HG02852 (cell line): ENCODE measurements around the gene AP2A2.

Experiments
- ATAC-seq: cut with Tn5 transposase; IDR thresholded peaks from one replicate; pipeline ENCODE4 v1.9.1; 2021; ENCODE audit warnings: mild to moderate bottlenecking, moderate library complexity; ENCODE audit not compliant: unreplicated experiment

The AP2A2 gene

GRCh38 chr11:898540-899190 is 27.0 kb upstream of the AP2A2 start:
- no peak for ATAC-seq

DNA sequence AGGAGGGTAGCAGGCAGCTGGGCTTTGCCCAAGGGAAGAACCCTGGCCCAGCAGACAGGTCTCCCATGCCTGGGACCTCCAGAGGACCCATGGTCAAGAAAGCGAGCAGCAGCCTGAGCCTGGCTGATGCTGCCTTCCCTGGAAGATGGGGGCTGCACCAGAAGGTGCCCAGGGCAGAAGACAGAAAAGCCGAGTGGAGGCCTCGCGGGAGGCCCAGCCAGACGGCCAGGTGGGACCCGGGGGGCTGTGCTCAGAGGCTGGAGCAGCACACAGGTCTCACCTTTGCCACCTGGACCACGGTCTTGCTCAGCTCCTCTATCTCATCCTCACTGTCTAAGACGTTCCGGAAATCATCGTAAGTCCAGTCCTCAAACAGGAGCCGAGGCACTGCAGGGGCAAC is 25.9 kb upstream of the AP2A2 start:
- no peak for ATAC-seq

DNA sequence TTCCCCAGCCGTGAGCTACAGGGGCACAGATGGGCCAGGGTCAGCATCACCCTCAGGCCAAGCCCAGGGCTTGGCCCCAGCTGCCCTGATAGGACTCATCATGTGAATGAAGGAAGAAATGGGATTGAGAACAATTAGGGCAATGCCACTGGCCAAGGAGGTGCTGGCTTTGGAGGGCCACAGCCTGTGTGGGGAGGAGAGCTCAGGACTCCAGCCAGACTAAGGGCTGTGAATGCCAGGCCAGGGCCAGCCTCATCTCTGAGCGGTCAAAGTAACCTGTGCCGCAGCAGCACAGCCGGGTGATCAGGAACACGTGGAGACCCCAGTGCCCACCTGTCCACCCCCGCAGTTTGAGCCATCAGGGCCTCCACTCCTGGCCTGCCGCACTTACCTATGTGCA is 25.1 kb upstream of the AP2A2 start:
- ATAC-seq, result no peak

- no peak for ATAC-seq
Observed at GRCh38 chr11:901452-902061, 24.1 kb upstream of the AP2A2 start.

DNA sequence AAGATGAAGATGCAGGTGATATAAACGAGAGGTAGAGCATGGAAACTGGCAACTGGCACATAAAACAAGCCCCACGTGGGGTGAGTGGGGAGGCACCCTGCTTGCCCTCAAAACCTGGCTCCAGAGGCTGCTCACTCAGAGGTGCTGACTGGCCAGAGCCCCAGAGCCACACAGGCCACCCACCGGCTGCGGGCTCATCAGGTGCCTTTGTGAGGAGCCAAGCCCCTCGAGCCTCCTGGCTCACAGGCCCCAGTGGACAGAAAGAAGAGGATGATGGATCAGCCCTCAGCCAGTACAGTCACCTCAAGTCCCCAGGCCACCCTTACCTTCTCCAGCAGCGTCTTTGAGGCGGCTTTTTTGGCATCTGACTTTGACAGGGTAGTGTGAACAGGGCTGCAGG is 21.3 kb upstream of the AP2A2 start:
- ATAC-seq, result no peak

GRCh38 chr11:905952-906351 is 19.7 kb upstream of the AP2A2 start:
- no peak for ATAC-seq

DNA sequence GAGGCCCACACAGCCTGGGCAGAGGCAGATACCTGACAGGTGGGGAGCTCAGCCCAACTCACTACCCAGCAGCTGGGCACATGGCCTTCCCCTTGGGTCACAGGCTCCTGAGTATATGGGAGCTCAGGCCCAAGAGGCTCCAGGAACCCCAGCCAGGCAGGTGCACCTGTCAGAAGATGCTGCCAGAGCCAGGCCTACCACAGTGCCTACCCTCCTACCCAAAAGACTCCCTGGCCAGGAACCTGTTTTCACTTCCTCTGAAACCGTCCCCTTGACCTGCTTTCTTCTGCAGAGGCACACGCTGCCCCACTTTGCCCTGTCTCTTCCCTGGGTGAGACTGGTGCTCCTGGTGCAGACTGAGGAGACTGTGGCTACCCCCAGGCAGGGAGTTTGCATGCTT is 18.0 kb upstream of the AP2A2 start:
- no peak for ATAC-seq

DNA sequence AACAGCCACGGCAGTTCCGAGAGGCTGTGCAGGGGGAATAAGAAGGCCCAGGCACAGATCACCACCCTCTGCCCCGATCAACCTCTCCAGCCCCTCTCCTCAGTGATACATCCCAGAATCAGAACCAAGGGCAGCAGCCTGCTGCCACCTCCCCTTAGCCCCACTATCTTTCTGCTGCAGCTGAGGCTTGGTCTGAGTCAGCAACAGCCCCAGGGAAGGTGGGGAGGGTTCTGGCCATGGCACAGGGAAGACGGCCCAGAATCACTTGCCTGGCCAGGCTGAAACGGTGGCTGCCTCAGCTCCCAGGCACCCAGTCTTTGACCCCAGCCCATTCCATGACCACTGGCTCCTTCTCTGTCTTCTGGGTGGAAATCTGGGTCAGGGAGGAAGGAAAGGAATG is 17.4 kb upstream of the AP2A2 start:
- no peak for ATAC-seq

DNA sequence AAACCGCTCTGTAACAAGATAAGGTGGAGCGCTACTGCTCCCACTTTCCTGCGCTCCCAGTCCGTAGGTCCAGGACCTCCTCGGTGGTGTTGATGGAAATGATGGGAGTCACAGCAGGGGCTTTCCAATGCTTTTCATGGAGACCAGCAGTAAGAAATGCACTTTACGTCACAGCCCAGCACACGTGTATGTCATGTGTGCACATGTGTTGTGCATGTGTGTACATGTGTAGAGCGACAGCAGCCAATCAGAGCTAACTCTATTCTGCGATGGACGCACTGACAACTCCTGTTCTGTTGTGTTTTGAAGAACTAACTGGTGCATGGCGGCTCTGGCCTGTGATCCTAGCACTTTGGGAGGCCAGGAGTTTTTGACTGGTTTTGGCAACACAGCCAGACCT is 16.3 kb upstream of the AP2A2 start:
- ATAC-seq, result no peak

DNA sequence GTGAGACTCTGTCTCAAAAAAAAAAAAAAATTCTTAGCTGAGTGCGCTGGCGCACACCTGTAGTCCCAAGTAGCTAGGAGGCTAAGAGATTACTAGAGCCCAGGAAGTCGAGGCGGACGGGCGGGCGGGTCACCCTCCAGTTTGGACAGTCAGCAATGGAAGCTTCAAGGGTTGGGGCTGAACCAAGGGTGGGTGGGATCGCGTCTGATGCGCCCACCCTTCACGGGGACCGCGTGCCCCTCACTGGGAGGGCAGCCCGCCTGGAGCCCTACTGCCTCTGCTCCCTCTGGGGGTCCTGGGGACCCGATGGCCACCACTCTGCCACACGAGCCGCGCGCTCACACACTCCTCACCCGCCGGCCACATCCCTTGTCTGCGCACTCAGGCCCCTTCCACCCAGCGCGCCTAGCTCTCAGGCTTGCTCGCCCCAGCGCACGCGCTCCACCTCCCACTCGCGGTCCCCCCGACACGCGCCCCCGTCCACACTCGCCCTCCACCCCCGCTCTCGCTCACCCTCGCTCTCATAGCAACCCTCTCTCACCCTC is 15.6 kb upstream of the AP2A2 start:
- peak; percentile 4 for ATAC-seq

DNA sequence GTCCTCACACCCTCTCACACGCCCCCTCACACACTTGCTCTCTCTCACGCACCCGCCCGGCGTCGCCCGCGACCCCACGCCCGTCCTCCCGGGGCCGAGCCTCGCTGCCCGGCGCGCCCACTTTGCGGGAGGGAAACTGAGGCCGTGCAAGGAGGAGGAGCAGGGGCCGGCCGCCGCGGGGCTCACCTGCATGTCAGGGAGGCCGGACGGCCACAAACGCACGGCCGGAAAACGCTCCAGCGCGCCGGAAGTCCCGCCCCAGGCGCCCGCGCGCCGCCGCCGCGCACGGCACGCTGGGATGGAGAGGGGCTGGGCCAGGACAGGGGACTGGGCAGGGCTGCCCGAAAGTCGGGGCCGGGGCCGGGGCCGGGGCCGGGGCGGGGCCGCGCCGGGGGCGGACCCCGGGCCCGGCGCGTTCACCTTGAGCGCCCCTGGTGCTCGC is 15.1 kb upstream of the AP2A2 start, which contains the start of gene CHID1:
Gene CHID1 (minus strand): TSS at position 222 of the 442 bp plus-strand sequence. CDS start 5,994 bp downstream, outside the sequence.
- peak; percentile 85 for ATAC-seq

DNA sequence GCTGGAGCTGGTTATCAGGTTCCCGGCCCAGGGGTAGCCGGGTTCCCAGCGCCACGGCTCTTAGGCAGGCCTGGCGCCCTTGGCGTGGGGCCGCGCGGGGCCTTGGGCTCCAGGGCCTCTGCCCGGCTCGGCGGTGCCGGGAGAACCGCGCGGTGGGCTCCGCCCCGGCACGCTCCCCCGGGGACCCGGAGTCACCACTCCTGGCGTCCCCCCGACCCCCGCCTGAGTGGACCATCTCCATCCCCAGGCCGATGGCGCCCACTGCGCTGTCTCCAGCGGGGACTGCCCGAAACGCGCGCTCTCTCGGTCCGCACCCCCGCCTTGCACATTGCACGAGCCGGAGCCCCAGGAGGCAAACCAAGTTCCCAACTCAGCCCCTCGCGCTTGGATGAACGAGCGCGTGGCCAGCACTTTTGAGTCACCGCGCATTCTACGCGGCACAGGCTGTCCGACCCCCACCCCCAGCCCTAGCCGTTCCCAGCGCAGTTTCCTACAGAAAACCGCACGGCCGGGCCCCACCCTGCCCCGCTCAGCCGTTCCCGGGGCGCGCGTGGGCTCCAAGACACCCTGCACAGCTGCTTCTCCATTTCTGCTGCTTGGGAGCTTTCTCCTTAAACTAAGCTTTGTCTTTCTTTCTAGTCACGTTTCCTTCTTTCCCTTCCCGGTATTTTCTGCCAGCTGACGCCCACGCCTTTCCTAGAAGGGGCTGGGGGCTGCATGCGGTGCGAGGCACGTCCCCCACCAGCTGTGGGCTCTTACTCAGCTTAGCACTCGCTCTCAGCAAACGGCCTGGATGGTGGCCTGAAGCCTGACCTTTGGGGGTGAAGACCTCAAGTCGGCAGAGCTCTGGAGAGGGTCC is 14.4 kb upstream of the AP2A2 start:
- ATAC-seq, result peak; percentile 28

DNA sequence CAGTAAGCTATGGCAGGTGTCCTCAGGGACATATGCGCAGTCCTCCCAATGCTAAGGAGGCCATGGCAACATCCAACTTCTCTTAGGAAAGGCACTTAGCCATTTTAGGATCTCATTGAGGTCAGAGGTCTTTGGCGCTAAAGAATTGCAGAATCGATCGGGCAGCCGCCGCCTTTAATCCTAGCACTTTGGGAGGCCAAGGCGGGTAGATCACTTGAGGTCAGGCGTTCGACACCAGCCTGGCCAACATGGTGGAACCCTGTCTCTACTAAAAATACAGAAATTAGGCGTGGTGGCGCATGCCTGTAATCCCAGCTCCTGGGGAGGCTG is 13.8 kb upstream of the AP2A2 start:
- ATAC-seq, result no peak

GRCh38 chr11:912266-912665 is 13.4 kb upstream of the AP2A2 start:
- ATAC-seq, result no peak

- ATAC-seq, result no peak
Observed at GRCh38 chr11:913043-913442, 12.6 kb upstream of the AP2A2 start.

GRCh38 chr11:914204-914603 is 11.5 kb upstream of the AP2A2 start:
- no peak for ATAC-seq

GRCh38 chr11:914747-915501 is 10.7 kb upstream of the AP2A2 start:
- no peak for ATAC-seq

DNA sequence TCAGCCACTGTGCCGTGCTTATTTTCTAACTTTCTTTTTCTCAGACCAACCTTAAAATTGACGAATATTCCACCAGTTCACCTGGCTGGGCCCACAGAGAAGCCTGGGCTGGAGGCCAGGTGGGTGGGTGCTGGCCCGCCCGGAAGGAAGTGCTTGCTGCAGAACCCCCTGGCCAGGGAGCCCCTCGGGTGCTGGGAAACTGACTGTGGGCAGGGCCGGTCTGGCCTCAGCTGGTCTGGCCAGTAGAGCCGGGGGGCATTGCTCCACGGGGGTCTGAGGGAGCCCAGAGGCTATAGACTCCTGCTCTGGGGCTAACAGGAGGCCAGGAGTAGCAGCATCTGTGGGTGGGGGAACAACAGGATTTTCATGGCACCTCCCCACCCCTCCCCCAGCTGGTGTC is 8.2 kb upstream of the AP2A2 start:
- ATAC-seq, result no peak

GRCh38 chr11:921921-922678 is 3.6 kb upstream of the AP2A2 start:
- ATAC-seq, result no peak

DNA sequence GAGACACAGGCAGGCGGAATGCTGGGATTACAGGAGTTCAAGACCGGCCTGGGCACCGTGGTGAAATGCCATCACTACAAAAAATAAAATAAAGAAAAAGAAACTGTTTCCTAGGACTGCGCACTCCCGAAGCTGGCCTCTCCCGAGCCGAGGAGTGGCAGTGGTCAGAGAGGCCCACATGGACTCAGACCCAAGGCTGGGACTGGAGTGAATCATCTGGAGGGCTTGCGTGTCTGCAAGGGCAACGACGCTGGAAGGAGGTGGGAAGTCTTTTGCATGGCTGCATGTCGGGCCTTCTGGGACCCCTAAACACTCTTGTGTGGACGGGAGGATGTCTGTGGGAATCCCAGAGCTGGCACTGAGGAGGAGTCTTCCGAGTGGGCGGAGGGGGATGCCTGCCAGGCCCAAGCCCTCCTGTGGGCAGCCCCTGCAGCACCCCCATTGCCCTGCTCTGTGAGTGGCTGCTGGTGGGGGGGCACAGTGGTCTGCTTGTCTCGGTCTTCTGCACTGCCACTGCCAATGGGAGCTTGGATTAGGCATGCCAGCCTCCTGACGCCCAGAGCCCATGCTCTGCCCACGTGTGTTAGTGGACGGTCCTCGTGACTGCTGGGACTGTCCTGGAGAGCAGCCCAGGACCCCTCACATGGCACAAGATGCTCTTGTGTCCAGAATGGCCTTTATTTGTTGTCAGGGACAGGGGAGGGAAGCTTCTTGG is 1.8 kb upstream of the AP2A2 start:
- ATAC-seq, result no peak
